ENCODE results near the gene ALOX5AP. TPM values are rescaled to one million over a fixed set of nuclear protein-coding genes. Genes with fewer than 3 reads are reported as not detected.

Gene ALOX5AP
- total RNA-seq, 1 donor from 2014 or later, result 0.57 TPM

GRCh38 chr13:30727491-30728355 is 7.6 kb upstream of the ALOX5AP start:
- Mint-ChIP-seq H3K4me1 (ENCODE audit: low read depth) (peaks cover 3% of the 10 kb centered on the region), H3K4me3 (ENCODE audit: unreplicated experiment) (no peak overlapping the region), H3K27ac (ENCODE audit: unreplicated experiment) (no peak overlapping the region), H3K36me3 (ENCODE audit: low read depth) (no peaks in the 10 kb centered on the region), H3K27me3 (ENCODE audit: low read depth) (no peaks in the 10 kb centered on the region), H3K9me3 (ENCODE audit: low read depth) (no peaks in the 10 kb centered on the region)
- no peak for DNase-seq (ENCODE audit: low spot score)
- TF ChIP-seq, protein P1, sequence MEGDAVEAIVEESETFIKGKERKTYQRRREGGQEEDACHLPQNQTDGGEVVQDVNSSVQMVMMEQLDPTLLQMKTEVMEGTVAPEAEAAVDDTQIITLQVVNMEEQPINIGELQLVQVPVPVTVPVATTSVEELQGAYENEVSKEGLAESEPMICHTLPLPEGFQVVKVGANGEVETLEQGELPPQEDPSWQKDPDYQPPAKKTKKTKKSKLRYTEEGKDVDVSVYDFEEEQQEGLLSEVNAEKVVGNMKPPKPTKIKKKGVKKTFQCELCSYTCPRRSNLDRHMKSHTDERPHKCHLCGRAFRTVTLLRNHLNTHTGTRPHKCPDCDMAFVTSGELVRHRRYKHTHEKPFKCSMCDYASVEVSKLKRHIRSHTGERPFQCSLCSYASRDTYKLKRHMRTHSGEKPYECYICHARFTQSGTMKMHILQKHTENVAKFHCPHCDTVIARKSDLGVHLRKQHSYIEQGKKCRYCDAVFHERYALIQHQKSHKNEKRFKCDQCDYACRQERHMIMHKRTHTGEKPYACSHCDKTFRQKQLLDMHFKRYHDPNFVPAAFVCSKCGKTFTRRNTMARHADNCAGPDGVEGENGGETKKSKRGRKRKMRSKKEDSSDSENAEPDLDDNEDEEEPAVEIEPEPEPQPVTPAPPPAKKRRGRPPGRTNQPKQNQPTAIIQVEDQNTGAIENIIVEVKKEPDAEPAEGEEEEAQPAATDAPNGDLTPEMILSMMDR (IDR thresholded peaks at IDR 0.05), result no peak

DNA sequence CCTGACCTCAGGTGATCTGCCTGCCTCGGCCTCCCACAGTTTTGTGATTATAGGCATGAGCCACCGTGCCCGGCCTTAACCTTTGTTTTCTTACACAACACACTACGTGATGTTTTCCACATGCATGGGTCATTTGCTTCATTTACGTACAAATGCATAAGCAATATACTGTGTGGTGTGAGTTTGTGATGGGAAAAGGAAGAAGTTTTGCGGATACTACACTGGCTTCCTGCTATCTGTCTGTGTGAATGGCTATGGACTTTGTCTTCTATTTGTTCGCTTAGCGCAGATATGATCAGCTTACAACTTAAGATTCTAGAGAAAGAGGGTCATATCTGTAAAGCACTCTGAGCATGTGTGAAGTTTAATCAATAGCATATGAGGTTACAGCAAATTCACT is 5.5 kb upstream of the ALOX5AP start:
- no peak for DNase-seq (ENCODE audit: low spot score)
- H3K9me3 Mint-ChIP-seq (ENCODE audit: low read depth), result no peaks in the 10 kb centered on the region
- H3K4me1 Mint-ChIP-seq (ENCODE audit: low read depth), result peaks cover 11% of the 10 kb centered on the region
- TF ChIP-seq, protein P1 (IDR thresholded peaks at IDR 0.05), result no peak
- H3K27me3 Mint-ChIP-seq (ENCODE audit: low read depth), result no peaks in the 10 kb centered on the region
- no peaks in the 10 kb centered on the region for H3K36me3 Mint-ChIP-seq (ENCODE audit: low read depth)
- H3K27ac Mint-ChIP-seq (ENCODE audit: unreplicated experiment), result no peak overlapping the region
- no peak overlapping the region for H3K4me3 Mint-ChIP-seq (ENCODE audit: unreplicated experiment)

DNA sequence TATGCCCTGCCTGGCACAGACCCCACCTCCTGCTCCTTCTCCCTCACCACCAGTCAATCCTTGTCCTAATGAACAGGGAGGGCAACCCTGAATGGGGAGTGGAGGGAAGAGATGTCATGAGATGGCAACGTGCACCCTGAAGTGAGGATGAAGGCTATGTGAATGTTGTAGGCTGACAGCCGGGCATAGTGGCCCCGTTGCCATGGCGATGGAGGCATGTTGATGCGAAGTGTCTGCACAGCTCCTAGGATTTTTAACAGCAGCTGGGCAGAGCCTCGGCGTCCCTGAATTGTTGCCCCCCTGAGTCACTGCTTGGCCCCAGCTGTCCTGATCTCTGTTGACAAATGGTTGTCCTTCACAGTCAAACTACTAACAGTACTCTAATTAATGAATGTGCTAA is 4.8 kb upstream of the ALOX5AP start:
- DNase-seq (ENCODE audit: low spot score), result no peak
- peaks cover 19% of the 10 kb centered on the region for H3K4me1 Mint-ChIP-seq (ENCODE audit: low read depth)
- H3K36me3 Mint-ChIP-seq (ENCODE audit: low read depth), result no peaks in the 10 kb centered on the region
- H3K4me3 Mint-ChIP-seq (ENCODE audit: unreplicated experiment), result no peak overlapping the region
- TF ChIP-seq, protein P1 (IDR thresholded peaks at IDR 0.05), result no peak
- no peaks in the 10 kb centered on the region for H3K27me3 Mint-ChIP-seq (ENCODE audit: low read depth)
- H3K27ac Mint-ChIP-seq (ENCODE audit: unreplicated experiment), result no peak overlapping the region
- no peaks in the 10 kb centered on the region for H3K9me3 Mint-ChIP-seq (ENCODE audit: low read depth)

DNA sequence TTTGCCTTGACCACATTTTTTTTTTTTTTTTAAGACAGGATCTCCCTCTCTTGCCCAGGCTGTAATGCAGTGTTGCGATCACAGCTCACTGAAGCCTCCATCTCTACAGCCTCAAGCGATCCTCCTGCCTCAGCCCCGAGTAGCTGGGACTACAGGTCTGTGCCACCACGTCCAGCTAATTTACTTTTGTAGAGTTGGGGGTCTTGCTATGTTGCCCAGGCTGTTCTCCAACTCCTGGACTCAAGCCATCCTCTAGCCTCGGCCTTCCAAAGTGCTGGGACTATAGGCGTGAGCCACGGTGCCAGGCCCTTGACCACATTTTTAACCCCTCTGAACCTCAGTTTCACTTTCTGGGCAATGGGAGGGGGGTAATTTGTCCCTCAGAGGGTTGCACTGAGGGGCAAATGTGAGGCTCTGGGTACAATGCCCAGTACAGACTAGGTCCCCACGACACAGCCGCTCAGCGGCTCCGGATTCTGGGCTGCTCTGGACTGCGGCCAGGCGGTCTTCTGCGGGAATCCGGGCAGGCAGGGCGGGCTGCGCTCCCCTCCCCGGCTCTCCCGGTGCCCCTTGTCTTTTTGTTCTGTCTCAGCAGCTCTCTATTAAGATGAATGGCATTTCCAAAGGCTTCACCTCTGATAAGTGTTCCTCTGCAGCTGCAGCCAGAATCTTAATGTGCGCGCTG is 3.8 kb upstream of the ALOX5AP start:
- no peak overlapping the region for H3K27ac Mint-ChIP-seq (ENCODE audit: unreplicated experiment)
- no peaks in the 10 kb centered on the region for H3K36me3 Mint-ChIP-seq (ENCODE audit: low read depth)
- H3K9me3 Mint-ChIP-seq (ENCODE audit: low read depth), result no peaks in the 10 kb centered on the region
- no peak for DNase-seq (ENCODE audit: low spot score)
- H3K27me3 Mint-ChIP-seq (ENCODE audit: low read depth), result no peaks in the 10 kb centered on the region
- H3K4me1 Mint-ChIP-seq (ENCODE audit: low read depth), result peaks cover 19% of the 10 kb centered on the region
- H3K4me3 Mint-ChIP-seq (ENCODE audit: unreplicated experiment), result no peak overlapping the region
- TF ChIP-seq, protein P1 (IDR thresholded peaks at IDR 0.05), result no peak

DNA sequence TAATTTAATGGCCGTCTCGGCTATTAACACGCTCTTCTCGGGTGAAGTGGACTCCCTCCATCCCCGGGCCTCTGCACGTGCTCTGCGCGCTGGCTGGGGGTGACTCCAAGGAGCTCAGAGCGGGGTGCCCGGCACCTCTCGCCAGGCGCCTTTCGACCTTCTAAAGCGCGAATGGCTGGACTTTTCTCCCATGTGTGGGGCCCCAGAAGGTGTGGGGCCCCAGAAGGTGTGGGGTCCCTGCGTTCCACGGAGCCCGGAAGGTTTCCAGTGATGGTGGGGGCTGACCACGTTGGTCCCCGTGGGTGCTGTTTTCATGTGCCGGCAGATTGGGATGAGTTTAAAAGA is 3.3 kb upstream of the ALOX5AP start:
- Mint-ChIP-seq H3K36me3 (ENCODE audit: low read depth) (no peaks in the 10 kb centered on the region), H3K4me3 (ENCODE audit: unreplicated experiment) (no peak overlapping the region), H3K9me3 (ENCODE audit: low read depth) (no peaks in the 10 kb centered on the region), H3K27me3 (ENCODE audit: low read depth) (no peaks in the 10 kb centered on the region), H3K27ac (ENCODE audit: unreplicated experiment) (no peak overlapping the region), H3K4me1 (ENCODE audit: low read depth) (peaks cover 19% of the 10 kb centered on the region)
- DNase-seq (ENCODE audit: low spot score), result no peak
- TF ChIP-seq, protein P1 (IDR thresholded peaks at IDR 0.05), result no peak
